Cardiac septum (tissue), 1 donor: ENCODE data around the gene IGF1R. TPM values are rescaled to one million over a fixed set of nuclear protein-coding genes. Genes with fewer than 3 reads are reported as not detected.
"Not testable (repeated sequence)": the region's sequence is repeated elsewhere in the genome, so short reads cannot be mapped to it uniquely, and the experiment has no call there.

ENCODE experiments used
- DNase-seq: peaks from one replicate; pipeline ENCODE4 v3.0.0-alpha.2; 2020; ENCODE audit warnings: low spot score
- intact Hi-C: fragments of 100-400 bp; cut with DNase I; formaldehyde crosslinking; loops from one replicate; pipeline ENCODE4 v1.14.0; 2022
- total RNA-seq: library from RNA; stranded (reverse); fragmentation: NEBNext Ultra II Directional; extraction: Animal tissue kit (Norgen Biotek cat#: 25700); gene quantifications from one replicate; pipeline ENCODE4 v1.2.1, GENCODE V29; 2021
- donor health status: DM: no; HTN: no; CAD: no.

The IGF1R gene
- total RNA-seq, 1 donor from 2014 or later: 57.2 TPM

- intact Hi-C loops: no loop called here
- DNase-seq: no peak
Observed at GRCh38 chr15:98968576-98968975, 320.2 kb downstream of the IGF1R start.

GRCh38 chr15:98969126-98969735 is 320.9 kb downstream of the IGF1R start:
- no peak for DNase-seq
- intact Hi-C loops: no loop called here

GRCh38 chr15:98970799-98971198 is 322.5 kb downstream of the IGF1R start:
- no peak for DNase-seq
- intact Hi-C loops: no loop called here

GRCh38 chr15:98976500-98976899 is 328.2 kb downstream of the IGF1R start:
- no peak for DNase-seq
- intact Hi-C loops: no loop called here

GRCh38 chr15:98977441-98977840 is 329.1 kb downstream of the IGF1R start:
- intact Hi-C loops: no loop called here
- no peak for DNase-seq

GRCh38 chr15:98978153-98978552 is 329.8 kb downstream of the IGF1R start:
- no peak for DNase-seq

GRCh38 chr15:98980899-98981228 is 332.5 kb downstream of the IGF1R start:
- intact Hi-C loops: no loop called here
- DNase-seq: no peak

More at GRCh38 chr15:98978153-98978552, 329.8 kb downstream of the IGF1R start:
- intact Hi-C loops: no loop called here

GRCh38 chr15:98981851-98982722 is 333.7 kb downstream of the IGF1R start:
- DNase-seq: no peak
- intact Hi-C loops: no loop called here

GRCh38 chr15:98983334-98983733 is 335.0 kb downstream of the IGF1R start:
- no peak for DNase-seq
- intact Hi-C loops: no loop called here

- intact Hi-C loops: no loop called here
- DNase-seq: no peak
Observed at GRCh38 chr15:98986281-98986680, 337.9 kb downstream of the IGF1R start.

- intact Hi-C loops: no loop called here
- DNase-seq: no peak
Observed at GRCh38 chr15:98994892-98995291, 346.6 kb downstream of the IGF1R start.

GRCh38 chr15:98996169-98996568 is 347.8 kb downstream of the IGF1R start:
- intact Hi-C loops: no loop called here
- no peak for DNase-seq

GRCh38 chr15:98996624-98997023 is 348.3 kb downstream of the IGF1R start:
- no peak for DNase-seq
- intact Hi-C loops: no loop called here

- intact Hi-C loops: no loop called here
- no peak for DNase-seq
Observed at GRCh38 chr15:98997312-98997711, 349.0 kb downstream of the IGF1R start.

GRCh38 chr15:98997755-98998154 is 349.4 kb downstream of the IGF1R start:
- intact Hi-C loops: no loop called here
- DNase-seq: no peak

GRCh38 chr15:98998279-98998678 is 349.9 kb downstream of the IGF1R start:
- intact Hi-C loops: no loop called here
- DNase-seq: no peak

- intact Hi-C loops: no loop called here
Observed at GRCh38 chr15:98999233-98999632, 350.9 kb downstream of the IGF1R start.

GRCh38 chr15:99002226-99002625 is 353.9 kb downstream of the IGF1R start:
- intact Hi-C loops: no loop called here
- DNase-seq: no peak

More at GRCh38 chr15:98999233-98999632, 350.9 kb downstream of the IGF1R start:
- no peak for DNase-seq

- DNase-seq, intact Hi-C loops: not testable (repeated sequence)
Observed at GRCh38 chr15:99003317-99003716, 355.0 kb downstream of the IGF1R start.

- intact Hi-C loops, DNase-seq: not testable (repeated sequence)
Observed at GRCh38 chr15:99004998-99005974, 356.9 kb downstream of the IGF1R start.
